ENCODE results near the gene PTDSS2. TPM values are rescaled to one million over a fixed set of nuclear protein-coding genes. Genes with fewer than 3 reads are reported as not detected.
"Not testable (repeated sequence)": the region's sequence is repeated elsewhere in the genome, so short reads cannot be mapped to it uniquely, and the experiment has no call there.

The PTDSS2 gene
- total RNA-seq, 1 experiment from 2014 or later = 29.7 TPM

DNA sequence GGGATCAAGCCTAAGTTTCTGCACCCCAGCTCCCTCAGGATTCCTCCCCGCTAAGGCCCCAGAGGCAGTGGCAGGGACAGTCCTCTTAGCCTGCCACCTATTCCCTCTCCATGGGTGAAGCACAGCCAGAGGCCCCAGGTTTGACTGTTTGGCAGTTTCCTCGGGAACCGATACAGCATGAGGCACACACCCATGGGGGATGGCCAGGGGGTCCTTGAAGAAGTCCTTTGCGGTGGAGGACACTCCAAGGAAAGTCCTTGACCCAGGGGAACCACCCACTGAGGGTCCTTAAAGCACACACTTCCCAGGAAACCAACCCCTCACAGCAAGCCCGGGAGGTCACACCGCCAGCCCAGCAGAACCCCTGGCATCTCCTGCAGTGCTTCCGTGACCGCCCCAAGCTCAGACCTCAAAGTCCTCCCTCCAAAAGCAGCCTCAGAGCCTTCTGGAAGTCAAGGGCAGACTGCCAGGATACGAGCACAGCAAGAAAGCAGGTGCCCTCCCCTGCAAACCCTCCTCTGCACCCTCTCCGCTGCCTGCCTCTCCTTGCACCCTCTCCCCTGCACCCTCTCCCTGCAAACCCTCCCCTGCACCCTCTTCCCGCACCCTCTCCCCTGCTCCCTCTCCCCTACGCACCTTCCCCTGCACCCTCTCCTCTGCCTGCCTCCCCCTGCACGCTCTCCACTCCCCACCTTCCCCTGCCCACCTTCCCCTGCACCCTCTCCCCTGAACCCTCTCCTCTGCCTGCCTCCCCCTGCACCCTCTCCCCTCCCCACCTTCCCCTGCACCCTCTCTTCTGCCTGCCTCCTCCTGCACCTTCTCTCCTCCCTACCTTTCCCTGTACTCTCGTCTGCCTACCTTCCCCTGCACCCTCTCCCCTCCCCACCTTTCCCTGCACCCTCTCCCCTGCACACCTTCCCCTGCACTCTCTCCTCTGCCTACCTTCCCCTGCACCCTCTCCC is 36.7 kb upstream of the PTDSS2 start:
- DNase-seq (ENCODE audit: low read depth) = no peak

DNA sequence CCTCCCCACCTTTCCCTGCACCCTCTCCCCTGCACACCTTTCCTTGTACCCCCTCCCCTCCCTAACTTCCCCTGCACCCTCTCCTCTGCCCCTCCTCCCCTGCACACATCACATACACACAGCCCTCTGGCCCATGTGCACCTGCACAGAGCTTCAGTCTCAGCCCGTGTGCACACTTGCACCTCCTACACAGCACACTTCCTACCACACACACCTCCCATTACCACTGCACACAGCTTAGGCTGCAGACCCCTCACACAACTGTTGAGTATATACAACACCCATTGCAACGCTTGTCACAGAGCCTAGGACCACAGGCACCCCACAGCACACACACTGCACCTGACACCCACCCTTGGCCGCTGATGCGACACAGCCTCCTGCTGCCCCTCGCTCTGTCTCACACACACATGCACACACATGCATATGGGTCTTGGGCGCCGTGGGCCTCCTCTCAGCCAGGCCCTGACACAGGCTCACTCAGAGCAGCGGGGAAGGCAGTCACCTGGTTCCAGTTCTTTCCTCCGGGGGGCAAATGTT is 35.7 kb upstream of the PTDSS2 start:
- DNase-seq (ENCODE audit: low read depth) = no peak

DNA sequence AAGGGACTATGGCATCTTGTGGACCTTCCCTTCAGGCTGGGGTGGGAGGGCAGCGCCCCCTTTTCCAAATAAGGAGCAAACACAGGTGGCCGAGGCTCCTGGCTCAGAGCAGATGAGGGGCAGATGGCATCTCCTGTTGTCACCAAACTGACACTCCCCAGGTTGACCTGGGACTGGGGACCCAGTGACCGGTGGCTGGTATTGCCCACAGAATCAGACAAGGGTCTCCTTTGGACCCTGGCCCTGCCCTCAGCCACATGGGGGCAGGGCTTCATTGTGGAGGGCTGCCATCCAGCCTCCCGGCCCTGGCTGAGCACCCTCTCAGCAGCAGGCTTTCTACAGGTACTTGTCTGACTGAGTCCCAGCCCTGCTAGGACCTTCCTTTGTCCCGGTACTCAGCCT is 34.4 kb upstream of the PTDSS2 start:
- no peak for DNase-seq (ENCODE audit: low read depth)

DNA sequence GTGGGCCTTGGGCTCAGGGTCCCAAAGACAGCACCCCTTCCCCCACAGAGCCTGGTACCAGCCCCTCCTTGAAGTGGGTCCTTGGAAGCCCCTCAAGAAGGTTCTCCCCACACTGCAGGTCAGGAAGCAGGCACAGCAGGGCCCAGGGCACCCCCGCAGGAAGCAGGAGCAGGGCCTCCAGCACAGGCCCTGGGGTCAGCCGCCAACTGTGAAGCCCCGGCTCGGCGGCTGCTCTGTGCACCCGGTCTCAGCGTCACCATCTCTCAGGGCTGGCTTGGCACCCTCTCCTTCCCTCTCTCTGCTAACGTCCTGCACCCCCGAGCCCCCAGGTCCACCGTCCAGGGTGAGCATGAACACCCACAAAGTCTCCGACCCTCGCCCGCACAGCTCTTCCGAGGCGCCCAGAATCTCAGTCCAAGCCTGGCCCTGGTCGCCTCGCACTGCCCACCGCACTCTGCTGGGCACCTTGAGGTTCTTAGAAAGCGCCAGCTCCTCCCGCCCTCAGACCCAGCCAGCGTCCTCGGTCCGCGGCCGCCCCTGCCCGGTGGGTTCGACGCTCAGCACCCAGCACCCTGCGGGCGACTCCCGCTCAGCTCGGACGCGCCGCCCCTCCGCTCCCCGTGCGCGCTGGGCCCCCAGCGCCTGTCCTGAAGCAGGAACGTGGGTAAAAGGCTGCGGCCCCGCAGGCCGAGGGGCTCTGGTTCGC is 33.9 kb upstream of the PTDSS2 start:
- DNase-seq (ENCODE audit: low read depth) = no peak

DNA sequence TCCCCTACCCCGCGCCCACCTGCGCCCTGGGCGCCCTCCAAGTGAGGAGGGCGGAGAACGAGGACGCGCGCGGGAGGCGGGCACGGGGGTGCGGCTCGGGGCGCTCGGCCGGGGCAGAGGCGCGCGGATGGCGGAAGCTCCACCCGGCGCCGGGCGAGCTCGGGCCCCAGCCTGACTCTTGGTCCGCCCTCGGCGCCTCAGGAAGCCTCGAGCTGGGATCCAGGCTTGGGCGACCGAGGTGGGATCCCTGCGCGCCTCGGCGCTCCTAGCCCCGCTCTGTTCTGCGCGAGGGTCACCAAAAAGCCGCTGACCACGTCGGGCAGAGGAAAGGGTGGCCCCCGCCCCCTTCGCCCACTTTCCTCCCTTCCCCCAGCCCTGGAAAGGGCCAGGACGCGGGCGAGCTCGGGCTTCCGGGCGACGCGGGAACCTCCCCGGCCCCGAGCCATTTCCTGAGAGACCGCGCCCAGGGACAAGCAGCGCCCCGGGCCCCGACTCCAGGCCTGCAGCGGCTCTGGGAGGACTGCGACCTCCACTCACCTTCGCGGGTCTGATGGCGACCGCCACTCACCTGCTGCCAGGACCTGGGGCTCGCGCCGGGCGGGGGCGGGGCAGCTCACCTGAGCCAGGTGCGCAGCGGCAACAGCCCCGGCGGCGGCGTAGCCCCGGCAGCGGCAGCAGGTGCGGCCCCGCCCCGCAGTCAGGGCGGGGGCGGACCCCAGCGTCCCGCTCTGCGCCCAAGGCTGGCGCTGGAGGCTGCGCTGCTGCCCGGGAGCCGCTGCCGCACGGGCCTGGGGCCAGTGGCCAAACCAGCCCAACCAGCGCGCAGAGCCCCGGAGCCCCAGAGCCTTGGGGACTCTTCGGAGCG is 33.1 kb upstream of the PTDSS2 start:
- no peak for DNase-seq (ENCODE audit: low read depth)

DNA sequence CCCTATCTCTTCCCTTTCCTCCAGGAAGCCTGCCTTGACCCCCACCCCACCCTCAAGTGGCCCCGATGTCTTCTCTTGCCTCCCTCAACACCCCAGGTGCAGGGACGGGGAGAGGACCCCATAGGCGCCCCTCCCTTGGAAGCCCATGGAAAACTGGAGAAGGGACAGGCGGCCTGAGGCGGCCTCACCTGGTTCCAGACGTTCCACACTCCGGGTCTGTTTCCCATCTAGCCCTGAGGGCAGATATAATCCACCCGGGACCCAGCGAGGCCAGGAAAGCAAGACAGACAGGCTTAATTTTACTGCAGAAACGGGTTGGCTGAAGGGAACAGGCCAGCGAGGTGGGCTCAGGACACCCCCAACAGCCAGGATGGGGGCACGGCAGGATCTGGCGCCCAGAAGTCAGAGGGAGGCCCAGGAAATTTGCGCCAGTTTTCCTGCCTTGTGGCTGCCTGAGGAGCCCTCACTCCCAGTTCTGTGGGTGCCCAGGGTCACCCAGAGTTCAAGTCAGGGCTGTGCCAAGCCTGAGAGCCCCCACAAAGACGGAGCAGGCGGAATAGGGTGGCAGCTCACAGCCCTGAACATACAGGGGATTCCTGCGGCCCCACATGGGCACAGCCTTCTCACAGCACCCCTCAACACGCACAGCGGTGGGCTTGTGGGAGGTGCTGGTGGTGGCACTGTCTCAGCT is 32.3 kb upstream of the PTDSS2 start:
- DNase-seq (ENCODE audit: low read depth) = no peak

DNA sequence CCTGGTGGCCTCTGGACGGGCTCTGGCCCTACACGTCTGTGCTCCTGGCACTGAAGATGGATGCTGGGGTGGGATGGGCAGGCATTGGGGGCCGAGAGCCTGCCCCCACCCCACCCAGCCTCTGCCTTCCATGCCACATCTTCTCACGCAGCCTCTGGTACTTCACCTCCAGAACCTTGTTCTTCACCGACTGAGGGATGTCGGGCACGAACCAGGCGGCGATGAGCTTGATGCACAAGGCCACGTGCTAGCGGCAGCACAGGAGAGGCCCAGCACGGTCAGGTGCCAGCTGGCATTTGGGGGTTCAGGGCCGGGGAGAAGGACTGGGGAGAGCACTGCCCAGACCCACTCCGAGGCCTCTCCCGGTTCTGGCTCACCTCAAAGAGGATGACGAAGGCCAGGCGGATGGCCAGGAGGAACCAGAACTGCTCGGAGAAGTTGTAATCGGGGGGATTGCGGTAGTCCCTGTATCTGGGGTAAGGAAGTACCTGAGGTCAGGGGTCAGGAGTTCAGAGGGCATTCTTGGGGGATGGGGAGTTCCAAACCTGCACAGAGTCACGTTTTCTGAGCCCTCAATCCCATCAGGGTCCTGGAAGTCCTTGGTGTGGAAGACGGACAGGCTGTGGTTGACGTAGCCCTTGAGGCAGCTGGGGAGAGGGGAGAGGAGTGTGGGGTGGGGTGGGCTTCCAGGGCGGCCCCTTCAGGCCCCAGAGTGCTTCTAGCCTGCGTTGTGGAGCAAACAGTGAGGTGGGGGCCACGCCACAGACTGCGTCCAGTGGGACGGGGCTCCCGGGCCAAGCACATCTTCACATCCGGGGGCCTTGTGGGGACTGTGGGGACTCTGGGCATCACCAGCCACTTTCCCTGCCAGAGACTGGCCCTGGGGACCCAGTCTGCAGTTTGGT is 31.5 kb upstream of the PTDSS2 start:
- no peak for DNase-seq (ENCODE audit: low read depth)

DNA sequence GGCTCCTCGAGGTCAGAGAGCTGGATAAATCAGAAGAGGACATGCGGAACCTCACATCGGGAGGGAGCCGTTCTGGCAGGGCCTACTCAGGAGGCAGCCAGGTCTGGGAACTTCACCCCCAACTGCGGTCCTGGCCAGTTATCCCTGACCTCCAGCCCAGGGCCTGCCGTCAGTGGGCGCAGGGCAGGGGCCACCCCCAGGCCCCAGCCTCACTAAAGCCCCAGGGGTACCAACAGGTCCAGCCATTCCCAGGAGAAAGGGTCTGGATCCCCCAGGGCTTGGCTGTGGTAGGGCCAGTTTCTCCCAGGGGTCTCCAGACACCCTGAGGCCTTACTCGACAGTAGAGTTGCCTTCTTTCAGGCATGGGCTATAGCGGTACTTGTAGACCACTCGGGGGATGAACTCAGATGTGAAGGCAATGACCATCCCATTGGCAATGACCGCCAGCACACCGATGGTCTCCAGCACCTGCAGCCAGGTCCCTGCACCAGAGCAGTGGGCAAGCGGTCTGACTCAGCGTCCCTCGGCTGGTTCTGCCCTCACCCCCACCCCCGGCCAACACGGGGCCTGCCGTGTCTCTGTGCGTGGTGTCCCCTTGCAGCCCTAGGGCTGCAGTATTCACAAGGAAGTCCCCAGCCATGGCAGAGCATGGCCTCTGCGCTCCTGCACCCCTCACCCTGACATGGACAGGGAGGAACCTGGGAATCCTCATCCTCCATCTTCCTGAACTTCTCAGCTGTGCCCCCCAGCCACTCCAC is 30.7 kb upstream of the PTDSS2 start:
- no peak for DNase-seq (ENCODE audit: low read depth)

DNA sequence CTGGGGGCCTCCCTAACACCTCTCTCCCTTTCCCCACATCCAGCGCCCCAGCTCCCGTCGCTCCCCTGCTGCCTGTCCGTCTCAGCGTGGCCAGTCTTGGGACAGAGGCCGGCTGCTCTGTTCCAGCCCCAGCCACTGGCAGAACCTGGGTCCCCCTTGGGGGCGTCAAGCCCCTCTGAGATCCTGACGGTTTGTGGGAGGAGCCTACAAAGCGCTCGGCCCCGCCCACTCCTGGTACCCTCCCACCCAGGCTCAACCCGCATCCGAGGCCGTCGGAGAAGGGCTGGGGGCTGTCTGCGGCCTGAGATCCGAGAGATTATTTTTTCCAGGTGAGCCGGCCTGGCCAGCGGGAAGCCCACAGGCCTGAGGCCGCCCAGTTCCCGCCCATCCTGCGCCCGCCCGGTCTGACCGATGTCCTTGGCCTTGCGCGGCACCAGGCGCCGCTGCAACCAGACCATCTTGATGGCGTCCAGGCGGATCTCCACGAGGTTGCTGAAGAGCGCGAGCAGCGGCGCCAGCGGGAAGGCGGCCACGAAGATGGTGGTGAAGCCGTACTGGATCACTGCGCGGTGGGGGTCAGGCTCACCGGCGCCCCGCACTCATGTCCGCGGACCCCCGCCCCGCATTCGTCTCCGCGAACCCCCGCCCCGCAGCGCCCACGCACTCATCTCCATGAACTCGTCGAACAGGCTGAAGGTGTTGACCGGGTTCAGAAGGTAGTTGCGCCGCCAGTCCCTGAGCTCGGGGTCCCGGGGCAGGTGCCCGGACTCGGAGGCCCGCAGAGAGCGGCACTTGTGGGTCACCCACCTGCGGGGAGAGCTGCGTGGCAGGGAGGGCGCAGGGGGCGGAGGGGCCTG is 29.8 kb upstream of the PTDSS2 start:
- no peak for DNase-seq (ENCODE audit: low read depth)

DNA sequence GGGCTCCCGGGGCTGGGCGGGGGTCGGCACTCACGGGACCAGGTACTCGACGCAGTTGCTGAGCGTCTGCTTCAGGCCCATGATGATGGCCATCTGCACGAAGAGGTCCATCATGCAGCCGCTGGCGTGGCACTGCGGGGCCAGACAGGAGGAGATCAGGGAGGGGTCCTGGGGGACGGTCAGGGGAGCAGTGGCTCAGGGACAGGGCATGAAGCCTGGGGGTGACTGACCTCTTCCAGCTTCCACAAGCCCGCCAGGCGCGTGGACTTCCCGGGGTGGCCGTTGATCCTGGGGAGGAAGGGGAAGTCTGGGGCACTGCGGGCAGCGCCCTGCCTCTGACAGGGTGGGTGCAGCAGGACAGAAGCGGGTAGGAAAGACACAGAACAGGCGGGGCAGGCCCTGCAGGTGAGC is 29.2 kb upstream of the PTDSS2 start:
- DNase-seq (ENCODE audit: low read depth) = no peak

DNA sequence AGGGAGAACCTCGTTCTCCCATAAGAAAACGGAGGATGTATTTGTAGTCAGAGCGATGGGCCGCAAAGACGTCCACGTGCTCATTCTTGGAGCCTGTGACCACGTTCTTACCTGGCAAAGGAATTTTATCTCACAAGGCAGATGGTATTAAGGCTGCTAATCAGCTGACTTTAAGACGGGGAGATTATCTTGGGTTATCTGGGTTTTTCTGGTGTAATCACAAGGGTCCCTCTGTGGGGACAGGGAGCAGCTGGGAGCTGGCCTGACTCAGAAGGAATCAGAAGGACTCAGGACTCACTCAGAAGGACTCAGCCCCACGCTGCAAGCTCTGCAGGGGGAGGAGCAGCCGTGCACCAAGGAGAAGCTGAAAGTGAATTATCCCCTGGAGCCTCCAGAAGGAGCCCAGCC is 27.8 kb upstream of the PTDSS2 start:
- DNase-seq (ENCODE audit: low read depth) = no peak

DNA sequence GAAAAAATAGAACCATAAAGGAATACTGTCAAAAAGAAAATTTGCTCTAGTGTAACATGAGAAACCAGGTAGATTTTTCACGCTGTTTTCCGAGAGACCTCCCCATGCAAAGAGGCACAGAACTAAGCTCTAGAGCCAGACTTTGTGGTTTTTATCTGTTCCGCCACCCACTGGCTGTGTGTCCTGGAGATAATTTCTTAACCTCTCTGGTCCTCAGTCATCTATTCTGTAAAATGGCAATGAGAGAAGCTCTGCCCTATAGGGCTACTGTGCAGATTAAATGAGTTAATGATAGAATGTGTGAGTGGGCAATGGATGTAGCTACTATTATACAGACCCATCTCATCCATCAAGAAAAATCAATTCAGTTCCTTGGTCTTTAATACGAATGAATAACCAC is 25.8 kb upstream of the PTDSS2 start:
- no peak for DNase-seq (ENCODE audit: low read depth)

DNA sequence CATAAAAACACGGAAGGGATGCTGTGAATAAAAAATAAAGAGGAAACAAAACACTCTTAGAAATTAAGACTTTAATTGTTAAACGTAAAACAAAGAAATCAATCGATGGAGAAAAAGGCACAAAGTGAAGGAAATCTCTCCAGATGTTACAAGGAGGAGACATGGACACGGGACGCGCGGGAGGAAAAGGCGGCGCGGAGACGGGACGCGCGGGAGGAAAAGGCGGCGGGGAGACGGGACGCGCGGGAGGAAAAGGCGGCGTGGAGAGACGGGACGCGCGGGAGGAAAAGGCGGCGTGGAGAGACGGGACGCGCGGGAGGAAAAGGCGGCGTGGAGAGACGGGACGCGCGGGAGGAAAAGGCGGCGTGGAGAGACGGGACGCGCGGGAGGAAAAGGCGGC is 25.3 kb upstream of the PTDSS2 start:
- DNase-seq (ENCODE audit: low read depth) = not testable (repeated sequence)

DNA sequence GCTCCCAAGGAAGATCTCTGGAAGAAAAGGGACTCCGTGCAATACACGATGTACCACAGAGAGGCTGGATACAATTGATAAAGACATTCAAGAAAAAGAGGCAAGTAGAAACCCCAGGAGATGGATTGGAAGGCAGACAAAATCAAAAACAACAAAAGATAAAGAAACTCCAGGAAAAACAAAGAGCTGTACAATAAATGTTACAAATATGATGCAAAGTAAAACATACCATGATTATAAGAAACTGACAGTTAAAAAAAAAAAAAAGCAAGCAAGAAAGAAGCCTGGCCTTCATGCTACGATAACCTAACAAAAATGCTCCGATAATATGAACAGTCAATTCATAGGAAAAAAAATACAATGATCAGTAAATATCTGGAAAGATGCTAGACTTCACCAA is 24.8 kb upstream of the PTDSS2 start:
- DNase-seq (ENCODE audit: low read depth) = no peak

DNA sequence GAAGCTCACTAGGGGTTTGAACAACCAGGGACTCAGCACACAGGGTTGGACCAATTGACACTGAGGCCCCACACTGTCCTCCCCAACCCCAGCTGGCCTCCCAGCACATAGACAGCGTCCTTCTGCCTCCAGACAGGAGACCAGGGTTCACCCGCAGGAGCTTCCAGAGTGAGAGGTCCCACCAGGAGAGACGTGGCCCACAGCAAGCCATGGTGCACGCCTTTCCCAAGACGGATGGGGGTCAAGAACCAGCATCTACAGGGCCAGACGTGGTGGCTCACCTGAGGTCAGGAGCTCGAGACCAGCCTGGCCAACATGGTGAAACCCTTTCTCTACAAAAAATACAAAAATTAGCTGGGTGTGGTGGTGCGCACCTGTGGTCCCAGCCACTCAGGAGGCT is 23.2 kb upstream of the PTDSS2 start:
- no peak for DNase-seq (ENCODE audit: low read depth)

DNA sequence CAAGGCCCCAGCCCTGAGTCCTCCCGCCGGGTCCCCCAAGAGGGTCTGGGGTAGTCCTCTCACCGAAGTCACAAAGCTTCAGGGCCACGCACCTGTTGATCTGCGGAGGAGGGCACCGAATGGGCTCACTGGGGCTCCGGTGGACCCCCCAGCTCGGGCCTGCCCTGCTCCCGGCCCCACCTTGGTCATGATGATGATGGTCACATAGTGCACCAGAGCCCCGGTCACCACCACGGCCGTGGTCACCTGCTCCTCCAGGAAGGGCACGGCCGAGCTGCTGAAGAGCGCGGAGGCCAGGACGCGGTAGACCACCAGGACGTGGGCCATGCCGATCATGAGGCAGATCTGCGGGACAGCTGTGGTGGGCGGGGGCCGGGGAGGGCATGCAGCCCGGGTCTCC is 21.8 kb upstream of the PTDSS2 start:
- DNase-seq (ENCODE audit: low read depth) = no peak

DNA sequence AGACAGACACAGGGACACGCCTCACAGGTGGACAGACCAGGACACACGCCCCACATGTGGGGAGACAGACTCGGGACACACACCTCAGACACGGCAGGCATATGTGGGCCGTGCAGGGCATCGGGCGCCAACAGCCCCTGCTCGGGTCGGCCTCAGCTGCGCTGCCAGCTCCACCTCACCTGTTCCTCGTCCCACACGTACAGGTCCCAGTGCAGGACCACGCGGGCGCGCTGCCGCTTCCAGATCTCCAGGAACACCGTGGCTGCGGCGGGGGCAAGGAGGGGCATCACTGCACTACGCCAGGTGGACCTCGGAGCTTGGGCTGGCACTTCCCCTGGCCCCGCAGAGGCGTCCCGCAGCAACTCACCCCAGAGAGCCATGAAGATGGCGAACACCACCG is 20.7 kb upstream of the PTDSS2 start:
- no peak for DNase-seq (ENCODE audit: low read depth)

DNA sequence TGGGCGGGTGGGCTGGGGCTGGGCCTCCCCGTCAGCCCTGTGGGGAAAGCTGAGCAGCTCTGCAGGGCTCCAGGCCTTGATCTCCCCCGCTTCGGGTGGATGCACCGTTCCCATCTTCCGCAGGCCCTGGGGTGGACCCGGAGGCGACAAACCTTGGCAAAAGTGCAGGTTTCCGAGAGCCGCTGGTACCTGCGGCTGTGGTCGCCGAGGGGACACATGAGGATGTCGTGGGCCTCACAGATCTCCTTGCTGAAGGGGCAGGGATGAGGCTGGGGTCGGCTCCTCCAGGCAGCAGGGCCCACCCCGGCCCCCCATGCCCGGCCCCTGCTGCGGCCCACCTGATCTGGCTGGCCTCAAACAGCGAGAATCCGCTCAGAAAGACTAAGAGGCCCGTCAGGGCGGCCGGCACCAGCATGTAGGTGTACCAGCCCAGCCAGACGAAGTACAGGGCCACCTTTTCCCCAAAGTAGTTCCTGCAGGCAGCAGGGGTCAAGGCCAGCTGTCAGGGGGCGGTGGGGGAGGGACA is 20.1 kb upstream of the PTDSS2 start:
- no peak for DNase-seq (ENCODE audit: low read depth)
